Stomach smooth muscle (tissue), 2 donors: ENCODE data around the gene MED27.

Experiments used
- H3K27ac ChIP-seq: one replicate; pipeline ENCODE4 v1.7.0; 2013; ENCODE audit warnings: mild to moderate bottlenecking, low read length, inconsistent platforms
- H3K27me3 ChIP-seq, 2 donors: one replicate each; pipeline ENCODE4 v1.7.0; 2013; ENCODE audit warnings: low read length in 2 of 2; ENCODE audit not compliant: insufficient read depth in 2 of 2, control insufficient read depth in 1 of 2
- H3K36me3 ChIP-seq, 2 donors: one replicate each; pipeline ENCODE4 v1.7.0; 2013; ENCODE audit warnings: low read length in 2 of 2; ENCODE audit not compliant: control insufficient read depth in 2 of 2, insufficient read depth in 2 of 2
- H3K4me1 ChIP-seq: one replicate; pipeline ENCODE4 v1.7.0; 2013; ENCODE audit warnings: low read length; ENCODE audit not compliant: control insufficient read depth, insufficient read depth
- H3K4me3 ChIP-seq, 2 donors: one replicate each; pipeline ENCODE4 v1.7.0; 2013; ENCODE audit warnings: low read length in 2 of 2
- H3K9ac ChIP-seq, 2 donors: one replicate each; pipeline ENCODE4 v1.7.0; 2013; ENCODE audit warnings: low read length in 2 of 2, mild to moderate bottlenecking in 1 of 2
- H3K9me3 ChIP-seq, 2 donors: one replicate each; pipeline ENCODE4 v1.7.0; 2013; ENCODE audit warnings: low read length in 2 of 2; ENCODE audit not compliant: control insufficient read depth in 2 of 2
- donor health status: healthy.
- donor health status: Pancreatic carcinoma.

Gene MED27

DNA sequence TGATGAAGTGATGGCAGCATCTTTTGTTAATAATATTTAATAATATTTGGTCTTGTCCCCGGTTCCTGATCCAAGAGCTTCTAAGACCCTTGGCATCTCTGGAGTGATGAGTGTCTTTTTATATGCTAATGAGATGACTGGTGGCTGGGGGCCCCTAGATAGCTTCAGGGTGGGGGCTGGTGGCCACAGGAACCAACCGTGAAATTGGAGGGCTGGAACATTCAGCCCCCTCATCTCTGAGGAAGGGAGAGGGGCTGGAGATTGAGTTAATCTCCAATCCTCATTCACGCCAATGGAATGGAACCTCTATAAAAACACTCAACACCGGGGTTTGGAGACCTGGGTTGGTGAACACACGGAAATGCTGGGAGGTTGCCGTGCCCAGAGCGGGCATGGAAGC, 261.6 kb downstream of the MED27 start:
- Histone ChIP-seq H3K4me3 (no peak overlapping the region), H3K36me3 (no peaks in the 10 kb centered on the region), H3K27ac (no peak overlapping the region), H3K4me1 (no peaks in the 10 kb centered on the region), H3K9ac (no peak overlapping the region), H3K27me3 (peaks cover 11 to 17% of the 10 kb centered on the region in 2 donors), H3K9me3 (no peaks in the 10 kb centered on the region)

DNA sequence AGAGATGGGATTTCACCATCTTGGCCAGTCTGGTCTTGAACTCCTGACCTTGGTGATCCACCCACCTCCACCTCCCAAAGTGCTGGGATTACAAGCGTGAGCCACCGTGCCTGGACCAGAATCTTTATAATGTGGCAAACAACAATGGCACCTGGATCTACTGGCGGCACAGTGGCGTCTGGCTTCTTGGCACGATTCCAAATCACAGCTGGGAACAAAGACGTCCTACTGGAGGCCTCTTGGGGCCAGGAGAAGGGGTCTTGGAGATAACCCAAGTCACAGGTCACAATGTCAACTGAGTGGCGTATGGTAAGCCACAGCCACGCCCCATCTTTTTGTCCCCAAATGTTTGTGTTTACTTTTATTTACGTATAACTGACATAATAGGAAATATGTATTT, 262.0 kb downstream of the MED27 start:
- H3K27ac ChIP-seq, result no peak overlapping the region
- no peak overlapping the region for H3K4me3 ChIP-seq
- H3K36me3 ChIP-seq, result no peaks in the 10 kb centered on the region
- H3K9me3 ChIP-seq, result no peaks in the 10 kb centered on the region
- peaks cover 14 to 17% of the 10 kb centered on the region in 2 donors for H3K27me3 ChIP-seq
- no peaks in the 10 kb centered on the region for H3K4me1 ChIP-seq
- H3K9ac ChIP-seq, result no peak overlapping the region

DNA sequence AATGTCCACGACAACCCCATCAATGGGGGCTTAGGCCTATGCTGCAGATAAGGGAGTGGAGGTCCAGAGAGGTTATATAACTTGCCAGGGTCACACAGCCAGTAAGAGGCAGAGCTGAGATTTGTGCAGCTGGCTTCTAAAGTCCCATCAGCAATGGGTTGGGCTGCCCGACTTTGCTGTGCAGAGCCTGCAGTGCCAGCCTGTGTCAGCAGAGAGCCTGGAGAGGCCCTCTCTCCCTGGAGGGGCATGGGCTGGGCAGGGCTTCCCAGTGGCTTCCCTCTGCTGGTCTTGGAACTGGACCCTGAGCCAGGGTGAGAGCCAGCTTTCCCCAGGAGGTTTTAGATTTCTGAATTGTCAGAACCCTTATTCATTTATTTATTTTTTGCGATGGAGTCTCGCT, 262.6 kb downstream of the MED27 start:
- no peak overlapping the region for H3K9ac ChIP-seq
- no peak overlapping the region for H3K27ac ChIP-seq
- H3K4me3 ChIP-seq, result no peak overlapping the region
- no peaks in the 10 kb centered on the region for H3K9me3 ChIP-seq
- H3K27me3 ChIP-seq, result peaks cover 14 to 17% of the 10 kb centered on the region in 2 donors
- H3K4me1 ChIP-seq, result no peaks in the 10 kb centered on the region
- no peaks in the 10 kb centered on the region for H3K36me3 ChIP-seq

DNA sequence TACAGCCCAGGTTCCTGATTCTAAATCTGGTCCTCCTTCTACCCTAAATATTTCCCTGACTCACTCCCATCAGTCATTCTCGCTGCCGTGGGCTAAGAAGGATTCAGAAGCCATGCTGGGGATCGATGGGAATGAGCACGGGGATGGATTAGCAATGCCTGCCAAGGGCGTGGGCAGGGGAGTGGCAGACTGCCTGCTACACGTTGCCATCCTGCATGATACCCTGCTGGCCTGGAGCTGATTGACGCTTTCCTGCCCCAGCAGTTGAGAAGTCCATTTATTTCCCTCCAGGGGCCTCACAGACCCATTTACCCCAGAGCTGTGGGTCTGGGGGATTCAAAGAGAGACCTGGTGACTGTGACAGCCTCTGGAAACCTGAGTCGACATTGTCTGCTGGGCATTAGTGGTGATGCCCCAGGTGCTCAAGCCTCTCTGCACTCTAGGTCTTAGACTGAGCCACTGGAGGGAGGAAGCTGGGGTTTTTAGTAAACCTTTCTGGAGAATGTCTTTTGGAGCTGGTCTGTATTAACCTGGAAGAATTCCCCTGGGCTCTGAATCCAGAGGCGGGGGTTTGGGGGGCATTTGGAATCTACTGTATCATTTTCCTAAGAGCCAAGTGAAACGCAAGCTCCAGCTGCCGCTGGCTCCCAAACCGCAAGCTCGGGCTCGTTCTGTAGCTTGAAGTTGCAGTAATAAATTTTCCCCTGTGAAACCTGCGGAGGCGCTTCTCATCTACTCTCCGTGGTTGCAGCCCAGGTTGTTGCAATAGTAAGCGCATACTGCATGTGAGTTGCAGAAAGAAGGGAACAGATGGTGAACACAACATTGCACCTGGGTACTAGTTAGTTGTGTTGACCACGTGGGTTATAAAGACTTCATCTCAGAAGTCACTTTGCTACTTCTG, 263.4 kb downstream of the MED27 start:
- Histone ChIP-seq H3K4me1 (no peaks in the 10 kb centered on the region), H3K27ac (no peak overlapping the region), H3K4me3 (no peak overlapping the region), H3K9me3 (no peaks in the 10 kb centered on the region), H3K9ac (no peak overlapping the region), H3K36me3 (no peaks in the 10 kb centered on the region), H3K27me3 (peaks cover 14 to 18% of the 10 kb centered on the region in 2 donors)

DNA sequence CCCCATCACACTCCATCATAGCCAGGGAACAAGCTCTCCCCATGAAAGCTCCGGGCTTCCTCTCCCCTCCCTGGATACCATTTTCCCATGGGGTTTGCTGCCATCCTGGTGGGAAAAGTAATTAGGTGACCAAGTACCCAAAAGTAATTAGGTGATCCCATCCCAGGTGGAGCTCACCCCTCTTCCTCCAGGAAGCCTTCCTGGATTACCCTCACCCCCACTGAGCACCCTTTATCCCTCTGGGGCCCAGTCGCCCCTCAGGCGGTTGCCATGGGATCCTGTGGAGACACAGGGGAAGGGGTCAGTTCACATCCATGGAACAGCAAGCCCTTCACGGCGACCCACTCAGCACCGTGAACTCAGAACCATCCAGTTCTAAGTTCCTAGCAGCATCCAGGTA, 265.0 kb downstream of the MED27 start:
- H3K27me3 ChIP-seq, result peaks cover 14 to 23% of the 10 kb centered on the region in 2 donors
- H3K9ac ChIP-seq, result no peak overlapping the region
- H3K4me3 ChIP-seq, result no peak overlapping the region
- no peak overlapping the region for H3K27ac ChIP-seq
- H3K36me3 ChIP-seq, result no peaks in the 10 kb centered on the region
- H3K4me1 ChIP-seq, result no peaks in the 10 kb centered on the region
- no peaks in the 10 kb centered on the region for H3K9me3 ChIP-seq

DNA sequence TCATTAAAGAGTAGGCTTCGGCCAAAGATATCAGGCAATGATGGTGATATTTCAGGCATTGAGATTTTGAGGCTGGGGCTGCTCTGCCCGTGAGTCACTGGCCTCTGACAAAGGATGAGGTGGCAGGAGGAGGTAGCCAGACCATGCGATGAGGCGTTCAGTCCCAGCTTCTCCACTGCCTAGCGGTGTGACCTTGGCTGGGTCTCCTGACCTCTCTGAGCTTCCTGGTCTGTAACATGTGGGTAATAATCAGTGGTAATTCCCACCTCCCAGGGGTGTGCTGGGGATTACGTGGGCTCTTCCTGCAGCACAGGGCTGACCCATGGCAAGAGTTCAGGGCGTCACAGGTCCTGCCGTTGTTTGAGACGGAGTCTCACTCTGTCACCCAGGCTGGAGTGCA, 266.6 kb downstream of the MED27 start:
- Histone ChIP-seq H3K9me3 (no peaks in the 10 kb centered on the region), H3K4me3 (no peak overlapping the region), H3K36me3 (no peaks in the 10 kb centered on the region), H3K27ac (no peak overlapping the region), H3K4me1 (no peaks in the 10 kb centered on the region), H3K9ac (no peak overlapping the region), H3K27me3 (peaks cover 18 to 30% of the 10 kb centered on the region in 2 donors)

DNA sequence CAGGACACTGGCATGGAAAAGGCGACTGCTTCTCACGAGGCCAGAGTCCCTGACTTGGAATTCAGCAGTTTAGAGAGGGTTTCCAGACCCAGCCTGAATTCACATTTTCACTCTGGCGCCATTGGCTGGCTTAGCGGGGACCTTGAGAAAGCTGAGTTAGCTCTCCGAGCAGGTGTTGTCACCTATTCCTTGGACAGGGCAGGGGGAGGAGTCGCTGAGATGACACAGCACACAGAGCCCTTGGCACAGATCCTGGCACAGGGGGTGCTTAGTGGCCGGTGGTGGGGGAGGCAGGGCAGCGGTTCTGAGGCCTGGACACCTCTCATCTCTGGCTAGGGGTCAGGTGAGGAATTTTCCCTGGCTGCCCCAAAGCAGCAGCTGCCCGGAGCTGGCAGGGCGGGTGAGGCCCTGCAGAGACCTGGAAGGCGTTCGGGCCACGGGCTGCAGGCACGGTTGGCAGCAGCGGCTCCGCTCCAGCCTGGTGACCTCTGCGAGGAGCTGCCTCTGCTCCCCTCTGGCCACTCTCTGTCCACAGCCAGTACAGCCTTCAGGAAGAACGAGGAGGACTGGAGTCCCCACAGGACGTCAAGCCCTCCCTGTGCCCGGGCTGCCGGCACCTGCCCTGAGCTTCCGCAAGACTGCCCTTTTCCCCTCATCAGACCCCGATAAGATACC, 267.4 kb downstream of the MED27 start:
- Histone ChIP-seq H3K4me3 (no peak overlapping the region), H3K9me3 (no peaks in the 10 kb centered on the region), H3K36me3 (no peaks in the 10 kb centered on the region), H3K9ac (no peak overlapping the region), H3K4me1 (peaks cover 2% of the 10 kb centered on the region), H3K27me3 (peaks cover 18 to 30% of the 10 kb centered on the region in 2 donors), H3K27ac (no peak overlapping the region)

DNA sequence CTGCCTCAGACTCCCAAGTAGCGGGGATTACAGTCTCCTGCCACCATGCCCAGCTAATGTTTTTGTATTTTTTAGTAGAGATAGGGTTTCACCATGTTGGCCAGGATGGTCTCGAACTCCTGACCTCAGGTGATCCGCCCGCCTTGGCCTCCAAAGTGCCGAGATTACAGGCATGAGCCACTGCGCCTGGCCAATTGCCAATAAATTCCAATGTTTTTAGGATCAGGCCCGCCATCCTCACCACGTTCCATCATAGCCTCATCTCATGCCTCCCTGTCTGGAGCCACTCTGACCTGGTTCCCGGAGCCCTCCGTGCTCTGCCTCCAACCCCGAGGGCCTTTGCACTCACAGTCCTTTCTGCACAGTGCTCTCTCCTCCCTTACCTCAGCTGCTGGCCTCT, 268.3 kb downstream of the MED27 start:
- Histone ChIP-seq H3K9me3 (no peaks in the 10 kb centered on the region), H3K27ac (no peak overlapping the region), H3K27me3 (peaks cover 18 to 27% of the 10 kb centered on the region in 2 donors), H3K36me3 (no peaks in the 10 kb centered on the region), H3K4me1 (peaks cover 2% of the 10 kb centered on the region), H3K9ac (no peak overlapping the region), H3K4me3 (no peak overlapping the region)

DNA sequence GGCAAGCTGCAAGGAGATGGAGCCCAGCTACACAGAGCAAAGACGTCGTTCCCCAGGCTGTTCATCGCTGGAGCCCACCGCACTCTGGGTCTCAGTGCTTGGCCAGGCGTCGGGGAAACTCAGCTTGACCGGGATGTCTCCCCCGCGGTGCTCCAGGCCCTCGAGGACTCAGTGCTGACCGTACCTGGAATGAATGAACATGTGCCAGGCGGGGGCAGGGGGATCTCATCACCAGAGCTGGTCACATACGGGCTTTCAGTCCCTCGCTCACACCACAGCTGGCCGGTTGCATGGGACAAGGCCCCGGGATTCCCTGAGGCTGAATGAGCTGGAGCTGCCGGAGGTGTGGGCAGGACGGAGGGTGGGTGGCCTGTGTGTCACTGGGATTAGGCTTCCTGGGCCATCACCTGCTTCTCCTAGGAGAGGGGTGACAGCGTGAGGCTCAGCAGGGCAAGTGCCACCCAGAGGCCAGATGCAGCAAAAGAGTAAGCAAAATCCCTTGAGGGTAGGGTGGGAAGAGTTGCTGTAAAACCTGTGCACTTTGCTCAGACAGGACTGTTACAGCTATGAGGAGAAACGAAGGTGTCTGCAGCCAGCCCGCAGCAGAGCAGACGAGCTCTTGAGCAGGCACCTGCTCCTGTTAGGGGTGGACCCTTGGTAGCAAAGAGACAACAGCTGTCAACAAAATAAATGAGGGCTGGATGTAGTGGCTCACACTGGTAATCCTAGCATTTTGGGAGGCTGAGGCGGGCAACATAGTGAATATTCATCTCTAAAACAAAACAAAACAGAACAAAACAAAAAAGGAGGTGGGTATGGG, 269.1 kb downstream of the MED27 start:
- H3K4me1 ChIP-seq, result peaks cover 2% of the 10 kb centered on the region
- no peaks in the 10 kb centered on the region for H3K9me3 ChIP-seq
- H3K9ac ChIP-seq, result no peak overlapping the region
- no peak overlapping the region for H3K4me3 ChIP-seq
- peaks cover 16 to 30% of the 10 kb centered on the region in 2 donors for H3K27me3 ChIP-seq
- no peaks in the 10 kb centered on the region for H3K36me3 ChIP-seq
- H3K27ac ChIP-seq, result no peak overlapping the region
